HG03469 (cell line): ENCODE measurements around the gene SPATA22.
"Not testable (repeated sequence)": the region's sequence is repeated elsewhere in the genome, so short reads cannot be mapped to it uniquely, and the experiment has no call there.

Experiments used
- ATAC-seq: cut with Tn5 transposase; IDR thresholded peaks from one replicate; pipeline ENCODE4 v1.9.1; 2021; ENCODE audit warnings: mild to moderate bottlenecking, moderate library complexity, moderate number of reproducible peaks; ENCODE audit not compliant: unreplicated experiment

Gene SPATA22

GRCh38 chr17:3471599-3471998 is at the start of gene SPATA22:
TSS of gene SPATA22 (minus strand) at chr17:3471819. CDS start at chr17:3469325, 2,494 bp downstream.
- no peak for ATAC-seq

GRCh38 chr17:3519472-3519871 is 47.9 kb upstream of the SPATA22 start:
- not testable (repeated sequence) for ATAC-seq

- no peak for ATAC-seq
These were observed 43.3 kb upstream of the SPATA22 start for GRCh38 chr17:3514873-3515272.

GRCh38 chr17:3514167-3514566 is 42.5 kb upstream of the SPATA22 start:
- ATAC-seq: not testable (repeated sequence)

GRCh38 chr17:3513305-3514035 is 41.9 kb upstream of the SPATA22 start:
- no peak for ATAC-seq

- no peak for ATAC-seq
These were observed 41.0 kb upstream of the SPATA22 start for GRCh38 chr17:3512505-3513171.

GRCh38 chr17:3511852-3512504 is 40.4 kb upstream of the SPATA22 start:
- no peak for ATAC-seq

- no peak for ATAC-seq
These were observed 38.5 kb upstream of the SPATA22 start for GRCh38 chr17:3510090-3510489.

GRCh38 chr17:3507869-3508268 is 36.2 kb upstream of the SPATA22 start:
- no peak for ATAC-seq

GRCh38 chr17:3507071-3507470 is 35.5 kb upstream of the SPATA22 start:
- no peak for ATAC-seq

- no peak for ATAC-seq
These were observed 34.4 kb upstream of the SPATA22 start for GRCh38 chr17:3506054-3506453.

GRCh38 chr17:3505008-3505407 is 33.4 kb upstream of the SPATA22 start:
- no peak for ATAC-seq

GRCh38 chr17:3503285-3503684 is 31.7 kb upstream of the SPATA22 start:
- ATAC-seq: no peak

GRCh38 chr17:3502466-3502865 is 30.8 kb upstream of the SPATA22 start:
- no peak for ATAC-seq

GRCh38 chr17:3501344-3501743 is 29.7 kb upstream of the SPATA22 start:
- no peak for ATAC-seq

- ATAC-seq: no peak
These were observed 25.5 kb upstream of the SPATA22 start for GRCh38 chr17:3497101-3497500.

- no peak for ATAC-seq
These were observed 14.0 kb upstream of the SPATA22 start for GRCh38 chr17:3485481-3486068.

- no peak for ATAC-seq
These were observed 11.2 kb upstream of the SPATA22 start for GRCh38 chr17:3482852-3483251.

GRCh38 chr17:3479988-3480387 is 8.4 kb upstream of the SPATA22 start:
- no peak for ATAC-seq

GRCh38 chr17:3475812-3476610 is 4.4 kb upstream of the SPATA22 start, which contains the start of gene ASPA:
TSS of gene ASPA (plus strand) at chr17:3475997. CDS start at chr17:3476160, 163 bp downstream.
- no peak for ATAC-seq

- ATAC-seq: no peak
These were observed 3.6 kb upstream of the SPATA22 start for GRCh38 chr17:3475251-3475685.
